ENCODE data around the gene WDR47.

The WDR47 gene

DNA sequence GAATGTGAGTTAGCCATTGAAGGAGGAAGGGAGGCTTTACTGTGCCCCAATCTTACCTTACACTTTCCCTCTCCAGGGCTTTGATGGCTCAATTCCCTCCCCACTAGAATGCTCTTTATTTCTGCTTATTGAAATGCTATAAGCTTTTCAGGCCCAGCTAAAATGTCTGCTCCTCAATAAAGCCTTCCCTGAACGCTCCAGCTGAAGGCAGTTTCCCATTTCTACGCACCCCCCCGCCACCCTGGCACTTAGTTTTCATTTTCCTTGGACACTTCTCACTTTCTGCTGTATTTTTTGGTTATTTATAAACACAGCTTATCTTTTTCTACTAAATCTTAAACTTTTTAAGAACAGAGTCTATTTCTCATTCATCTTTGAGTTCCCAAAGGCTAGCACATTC is 41.6 kb upstream of the WDR47 start:
- no peaks in the 10 kb centered on the region for H3K4me1 ChIP-seq (ENCODE audit: insufficient read depth, low read length, severe bottlenecking)
- H3K9me3 ChIP-seq (ENCODE audit: low read length), result no peaks in the 10 kb centered on the region
- no peaks in the 10 kb centered on the region for H4K20me1 ChIP-seq (ENCODE audit: insufficient read depth, low read length)
- no peak overlapping the region for H3K4me2 ChIP-seq (ENCODE audit: low read length)
- no peak overlapping the region for H3K27ac ChIP-seq (ENCODE audit: low read depth, low read length, poor library complexity, severe bottlenecking)
- H3K9me2 ChIP-seq (ENCODE audit: low read depth, low read length), result no peaks in the 10 kb centered on the region
- no peak overlapping the region for H3K9ac ChIP-seq (ENCODE audit: low read length)
- no peaks in the 10 kb centered on the region for H3K79me2 ChIP-seq (ENCODE audit: insufficient read depth, low read length)
- H3K36me3 ChIP-seq (ENCODE audit: insufficient read depth, low read length), result no peaks in the 10 kb centered on the region
- H3F3A ChIP-seq (ENCODE audit: insufficient read depth, low read length), result no peaks in the 10 kb centered on the region
- H3K4me3 ChIP-seq (ENCODE audit: low read depth, low read length, poor library complexity, severe bottlenecking), result no peak overlapping the region
- no peak overlapping the region for H2AFZ ChIP-seq (ENCODE audit: low read length)
- H3K27me3 ChIP-seq (ENCODE audit: insufficient read depth, low read length), result no peaks in the 10 kb centered on the region
- TF ChIP-seq, protein P1, sequence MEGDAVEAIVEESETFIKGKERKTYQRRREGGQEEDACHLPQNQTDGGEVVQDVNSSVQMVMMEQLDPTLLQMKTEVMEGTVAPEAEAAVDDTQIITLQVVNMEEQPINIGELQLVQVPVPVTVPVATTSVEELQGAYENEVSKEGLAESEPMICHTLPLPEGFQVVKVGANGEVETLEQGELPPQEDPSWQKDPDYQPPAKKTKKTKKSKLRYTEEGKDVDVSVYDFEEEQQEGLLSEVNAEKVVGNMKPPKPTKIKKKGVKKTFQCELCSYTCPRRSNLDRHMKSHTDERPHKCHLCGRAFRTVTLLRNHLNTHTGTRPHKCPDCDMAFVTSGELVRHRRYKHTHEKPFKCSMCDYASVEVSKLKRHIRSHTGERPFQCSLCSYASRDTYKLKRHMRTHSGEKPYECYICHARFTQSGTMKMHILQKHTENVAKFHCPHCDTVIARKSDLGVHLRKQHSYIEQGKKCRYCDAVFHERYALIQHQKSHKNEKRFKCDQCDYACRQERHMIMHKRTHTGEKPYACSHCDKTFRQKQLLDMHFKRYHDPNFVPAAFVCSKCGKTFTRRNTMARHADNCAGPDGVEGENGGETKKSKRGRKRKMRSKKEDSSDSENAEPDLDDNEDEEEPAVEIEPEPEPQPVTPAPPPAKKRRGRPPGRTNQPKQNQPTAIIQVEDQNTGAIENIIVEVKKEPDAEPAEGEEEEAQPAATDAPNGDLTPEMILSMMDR (IDR thresholded peaks at IDR 0.05; ENCODE audit: low read length), result no peak

DNA sequence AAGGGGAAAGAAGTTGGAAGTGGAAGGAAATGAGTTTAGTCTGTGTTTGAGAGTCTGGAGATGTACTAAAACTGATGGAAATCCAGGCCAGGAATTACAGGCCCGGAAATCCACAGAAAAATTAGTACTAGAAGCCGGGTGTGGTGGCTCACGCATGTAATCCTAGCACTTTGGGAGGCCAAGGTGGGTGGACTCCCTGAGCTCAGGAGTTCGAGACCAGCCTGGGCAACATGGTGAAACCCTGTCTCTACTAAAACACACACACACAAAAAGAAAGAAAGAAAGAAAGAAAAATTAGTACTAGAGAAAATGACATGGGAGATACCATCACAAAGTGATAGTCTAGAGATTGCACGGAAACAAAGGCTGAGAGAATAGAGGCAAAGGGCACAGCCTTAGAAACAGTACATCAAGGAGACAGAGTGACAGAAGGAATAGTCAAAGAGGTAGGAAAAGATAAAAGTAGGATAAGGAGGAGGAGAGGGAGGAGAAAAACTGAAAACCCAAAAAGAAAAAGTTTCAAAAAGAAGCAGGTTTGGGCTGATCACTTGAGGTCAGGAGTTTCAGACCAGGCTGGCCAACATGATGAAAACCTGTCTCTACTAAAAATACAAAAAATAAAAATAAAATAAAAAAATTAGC is 38.7 kb upstream of the WDR47 start:
- no peaks in the 10 kb centered on the region for H3K36me3 ChIP-seq (ENCODE audit: insufficient read depth, low read length)
- H3K9ac ChIP-seq (ENCODE audit: low read length), result no peak overlapping the region
- H2AFZ ChIP-seq (ENCODE audit: low read length), result no peak overlapping the region
- no peaks in the 10 kb centered on the region for H4K20me1 ChIP-seq (ENCODE audit: insufficient read depth, low read length)
- peaks cover under 1% of the 10 kb centered on the region for H3K79me2 ChIP-seq (ENCODE audit: insufficient read depth, low read length)
- no peak overlapping the region for H3K27ac ChIP-seq (ENCODE audit: low read depth, low read length, poor library complexity, severe bottlenecking)
- TF ChIP-seq EZH2 (IDR thresholded peaks at IDR 0.05; ENCODE audit: borderline replicate concordance, low read length), result no peak
- TF ChIP-seq, protein P1 (IDR thresholded peaks at IDR 0.05; ENCODE audit: low read length), result no peak
- H3K4me1 ChIP-seq (ENCODE audit: insufficient read depth, low read length, severe bottlenecking), result peaks cover 8% of the 10 kb centered on the region
- no peak overlapping the region for H3K4me3 ChIP-seq (ENCODE audit: low read depth, low read length, poor library complexity, severe bottlenecking)
- H3K9me2 ChIP-seq (ENCODE audit: low read depth, low read length), result no peaks in the 10 kb centered on the region
- H3K9me3 ChIP-seq (ENCODE audit: low read length), result no peaks in the 10 kb centered on the region
- no peaks in the 10 kb centered on the region for H3K27me3 ChIP-seq (ENCODE audit: insufficient read depth, low read length)
- no peaks in the 10 kb centered on the region for H3F3A ChIP-seq (ENCODE audit: insufficient read depth, low read length)
- H3K4me2 ChIP-seq (ENCODE audit: low read length), result no peak overlapping the region

DNA sequence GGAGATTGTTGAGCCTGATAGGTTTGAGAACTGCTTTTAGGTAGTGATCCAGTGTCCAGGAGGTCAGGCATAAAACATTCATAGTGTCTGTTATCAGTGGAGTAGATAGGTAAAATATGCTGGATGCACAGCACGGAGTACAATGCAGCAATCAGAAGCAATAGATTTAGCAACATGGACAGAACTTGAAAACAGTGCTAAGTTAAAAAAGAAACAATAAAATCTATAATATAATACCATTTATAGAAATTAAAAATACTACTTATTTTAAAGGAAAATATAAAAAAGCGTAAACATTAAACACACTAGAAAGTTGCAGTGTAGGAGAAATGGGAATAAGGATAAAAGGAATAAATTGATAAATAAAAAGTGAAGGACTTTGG is 37.3 kb upstream of the WDR47 start:
- peaks cover 16% of the 10 kb centered on the region for H3K4me1 ChIP-seq (ENCODE audit: insufficient read depth, low read length, severe bottlenecking)
- TF ChIP-seq, protein P1 (IDR thresholded peaks at IDR 0.05; ENCODE audit: low read length), result no peak
- TF ChIP-seq EZH2 (IDR thresholded peaks at IDR 0.05; ENCODE audit: borderline replicate concordance, low read length), result no peak
- H2AFZ ChIP-seq (ENCODE audit: low read length), result no peak overlapping the region
- H3K4me2 ChIP-seq (ENCODE audit: low read length), result no peak overlapping the region
- H3K27me3 ChIP-seq (ENCODE audit: insufficient read depth, low read length), result no peaks in the 10 kb centered on the region
- no peaks in the 10 kb centered on the region for H3F3A ChIP-seq (ENCODE audit: insufficient read depth, low read length)
- H3K9ac ChIP-seq (ENCODE audit: low read length), result no peak overlapping the region
- no peak overlapping the region for H3K4me3 ChIP-seq (ENCODE audit: low read depth, low read length, poor library complexity, severe bottlenecking)
- no peaks in the 10 kb centered on the region for H3K9me2 ChIP-seq (ENCODE audit: low read depth, low read length)
- H4K20me1 ChIP-seq (ENCODE audit: insufficient read depth, low read length), result no peaks in the 10 kb centered on the region
- H3K36me3 ChIP-seq (ENCODE audit: insufficient read depth, low read length), result no peaks in the 10 kb centered on the region
- no peak overlapping the region for H3K27ac ChIP-seq (ENCODE audit: low read depth, low read length, poor library complexity, severe bottlenecking)
- H3K79me2 ChIP-seq (ENCODE audit: insufficient read depth, low read length), result peaks cover 10% of the 10 kb centered on the region
- H3K9me3 ChIP-seq (ENCODE audit: low read length), result no peaks in the 10 kb centered on the region

Measured in OCI-LY1 (cell line).